LNCaP clone FGC (cell line): ENCODE results near the gene CALCR.

Source experiments
- DNase-seq: peaks from one replicate; pipeline ENCODE4 v3.0.0-alpha.2; 2011; ENCODE audit warnings: low read depth
- H3K4me3 ChIP-seq: 2 replicates; pipeline ENCODE4 v1.5.1; 2011; ENCODE audit warnings: mild to moderate bottlenecking, low read depth, low read length, control low read depth
- CTCF ChIP-seq: IDR thresholded peaks from 2 replicates; pipeline ENCODE4 v1.5.1; 2012; ENCODE audit warnings: mild to moderate bottlenecking; ENCODE audit not compliant: control insufficient read depth, insufficient read depth; ENCODE audit errors: extremely low read depth

CALCR gene

GRCh38 chr7:93427107-93427506 lies 147.4 kb downstream of the CALCR start:
- no peak for TF ChIP-seq CTCF
- H3K4me3 ChIP-seq = no peak overlapping the region
- DNase-seq = no peak

GRCh38 chr7:93426155-93426696 lies 148.3 kb downstream of the CALCR start:
- H3K4me3 ChIP-seq = no peak overlapping the region
- DNase-seq = no peak
- no peak for TF ChIP-seq CTCF

- no peak overlapping the region for H3K4me3 ChIP-seq
- TF ChIP-seq CTCF = no peak
- no peak for DNase-seq
Observed at GRCh38 chr7:93414574-93414973, 159.9 kb downstream of the CALCR start.

DNA sequence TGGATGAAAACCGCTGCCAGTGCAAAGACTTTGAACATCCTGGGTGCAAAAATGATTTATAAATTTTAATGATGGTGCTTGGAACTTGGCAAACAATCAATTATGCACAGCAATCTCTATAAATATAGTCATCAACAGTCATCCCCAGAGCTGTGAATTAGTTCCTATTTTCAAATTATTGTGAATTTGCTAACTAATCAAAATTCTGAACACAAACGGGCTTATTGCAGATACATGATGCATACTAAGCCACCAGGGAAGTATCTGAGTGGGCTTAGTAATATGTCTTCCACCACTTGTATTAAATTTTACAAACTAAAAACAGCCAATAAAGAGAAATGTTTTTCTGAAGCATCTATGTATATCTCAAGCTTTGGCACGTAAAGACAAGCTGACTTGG lies 165.2 kb downstream of the CALCR start:
- TF ChIP-seq CTCF = no peak
- H3K4me3 ChIP-seq = no peak overlapping the region
- DNase-seq = no peak

DNA sequence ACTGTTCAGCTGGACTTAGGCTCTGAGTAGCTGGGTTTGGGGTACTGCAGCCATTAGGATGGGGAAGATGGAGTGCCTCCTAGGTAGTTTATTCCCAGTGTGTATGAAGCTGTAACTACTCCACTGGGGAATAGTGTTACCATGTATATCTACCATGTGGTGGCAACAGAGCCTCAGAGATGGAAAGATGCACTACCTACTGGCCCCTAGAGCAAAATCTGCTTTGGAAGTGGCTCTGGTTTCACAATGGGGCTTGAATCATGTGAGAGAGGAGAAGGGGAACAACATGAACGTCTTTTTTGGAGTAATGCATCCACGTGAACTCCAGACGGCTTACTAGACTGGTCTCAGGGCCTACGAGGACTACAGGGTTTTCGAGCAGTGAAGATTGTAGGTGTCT lies 167.3 kb downstream of the CALCR start:
- H3K4me3 ChIP-seq = no peak overlapping the region
- no peak for TF ChIP-seq CTCF
- DNase-seq = no peak

DNA sequence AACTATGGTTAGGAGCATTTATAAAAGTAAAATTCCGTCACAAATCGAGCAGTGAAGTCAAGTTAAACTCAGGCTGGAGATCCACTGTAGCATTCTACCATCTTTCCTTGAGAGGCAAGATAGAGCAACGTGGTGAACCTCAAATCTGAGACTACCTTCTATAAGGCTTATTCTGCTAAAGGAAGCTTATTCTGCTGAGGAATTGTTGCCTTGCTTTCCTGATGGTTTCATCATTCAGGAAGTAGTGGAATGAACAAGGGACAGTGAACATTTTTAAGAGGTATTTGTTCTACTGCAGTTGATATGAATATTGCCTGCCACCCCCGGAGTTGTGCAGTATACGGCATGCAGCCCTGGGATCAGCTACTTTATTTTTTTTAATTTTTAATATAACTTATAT lies 171.6 kb downstream of the CALCR start:
- no peak for TF ChIP-seq CTCF
- DNase-seq = no peak
- no peak overlapping the region for H3K4me3 ChIP-seq

DNA sequence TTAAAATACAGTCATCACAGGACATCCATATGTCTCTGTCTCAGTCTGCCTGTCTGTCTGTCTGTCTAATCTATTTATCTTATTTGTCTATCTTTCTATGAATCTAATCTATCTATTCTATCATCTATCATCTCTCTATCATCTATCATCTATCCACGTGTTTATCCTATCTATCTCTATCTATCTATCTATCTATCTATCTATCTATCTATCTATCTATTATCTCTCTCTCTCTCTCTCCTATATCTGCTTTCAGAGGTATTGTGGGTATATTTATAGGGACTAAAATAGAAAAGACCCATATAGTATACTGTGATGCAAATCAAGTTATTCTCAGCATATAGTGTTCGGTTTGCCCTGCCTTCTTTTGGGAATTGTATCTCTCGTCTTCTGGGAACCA lies 174.9 kb downstream of the CALCR start:
- DNase-seq = no peak
- H3K4me3 ChIP-seq = no peak overlapping the region
- TF ChIP-seq CTCF = no peak
